ENCODE results near the gene PDSS1.

GRCh38 chr10:26675873-26676257 is 21.6 kb upstream of the PDSS1 start:
- TF ChIP-seq CTCF (IDR thresholded peaks at IDR 0.05) (no peak), POLR2A (IDR thresholded peaks at IDR 0.05) (no peak)

All from uterus (tissue), 2 donors.